LNCaP clone FGC (cell line): ENCODE results near the gene HOXA3.

Experiments used
- DNase-seq: peaks from one replicate; pipeline ENCODE4 v3.0.0-alpha.2; 2011; ENCODE audit warnings: low read depth
- H3K4me3 ChIP-seq: 2 replicates; pipeline ENCODE4 v1.5.1; 2011; ENCODE audit warnings: mild to moderate bottlenecking, low read depth, low read length, control low read depth
- CTCF ChIP-seq: IDR thresholded peaks from 2 replicates; pipeline ENCODE4 v1.5.1; 2012; ENCODE audit warnings: mild to moderate bottlenecking; ENCODE audit not compliant: control insufficient read depth, insufficient read depth; ENCODE audit errors: extremely low read depth

Gene HOXA3

GRCh38 chr7:27079234-27079975 is 73.0 kb downstream of the HOXA3 start:
- DNase-seq = no peak
- H3K4me3 ChIP-seq = no peak overlapping the region
- TF ChIP-seq CTCF = no peak

GRCh38 chr7:27078616-27079233 is 73.7 kb downstream of the HOXA3 start:
- H3K4me3 ChIP-seq = no peak overlapping the region
- no peak for TF ChIP-seq CTCF
- no peak for DNase-seq

GRCh38 chr7:27073076-27073475 is 79.3 kb downstream of the HOXA3 start:
- DNase-seq = peak; percentile 22
- TF ChIP-seq CTCF = no peak
- H3K4me3 ChIP-seq = no peak overlapping the region

- no peak for TF ChIP-seq CTCF
- DNase-seq = no peak
- no peak overlapping the region for H3K4me3 ChIP-seq
These were observed 80.6 kb downstream of the HOXA3 start for GRCh38 chr7:27071622-27072390.

GRCh38 chr7:27068259-27068658 is 84.1 kb downstream of the HOXA3 start:
- TF ChIP-seq CTCF = no peak
- no peak for DNase-seq
- no peak overlapping the region for H3K4me3 ChIP-seq

GRCh38 chr7:27066148-27066547 is 86.2 kb downstream of the HOXA3 start:
- TF ChIP-seq CTCF = no peak
- H3K4me3 ChIP-seq = no peak overlapping the region
- DNase-seq = no peak
